ENCODE results near the gene RABEP1. TPM values are rescaled to one million over a fixed set of nuclear protein-coding genes. Genes with fewer than 3 reads are reported as not detected.
"Not testable (repeated sequence)": the region's sequence is repeated elsewhere in the genome, so short reads cannot be mapped to it uniquely, and the experiment has no call there.

RABEP1 gene, protein sequence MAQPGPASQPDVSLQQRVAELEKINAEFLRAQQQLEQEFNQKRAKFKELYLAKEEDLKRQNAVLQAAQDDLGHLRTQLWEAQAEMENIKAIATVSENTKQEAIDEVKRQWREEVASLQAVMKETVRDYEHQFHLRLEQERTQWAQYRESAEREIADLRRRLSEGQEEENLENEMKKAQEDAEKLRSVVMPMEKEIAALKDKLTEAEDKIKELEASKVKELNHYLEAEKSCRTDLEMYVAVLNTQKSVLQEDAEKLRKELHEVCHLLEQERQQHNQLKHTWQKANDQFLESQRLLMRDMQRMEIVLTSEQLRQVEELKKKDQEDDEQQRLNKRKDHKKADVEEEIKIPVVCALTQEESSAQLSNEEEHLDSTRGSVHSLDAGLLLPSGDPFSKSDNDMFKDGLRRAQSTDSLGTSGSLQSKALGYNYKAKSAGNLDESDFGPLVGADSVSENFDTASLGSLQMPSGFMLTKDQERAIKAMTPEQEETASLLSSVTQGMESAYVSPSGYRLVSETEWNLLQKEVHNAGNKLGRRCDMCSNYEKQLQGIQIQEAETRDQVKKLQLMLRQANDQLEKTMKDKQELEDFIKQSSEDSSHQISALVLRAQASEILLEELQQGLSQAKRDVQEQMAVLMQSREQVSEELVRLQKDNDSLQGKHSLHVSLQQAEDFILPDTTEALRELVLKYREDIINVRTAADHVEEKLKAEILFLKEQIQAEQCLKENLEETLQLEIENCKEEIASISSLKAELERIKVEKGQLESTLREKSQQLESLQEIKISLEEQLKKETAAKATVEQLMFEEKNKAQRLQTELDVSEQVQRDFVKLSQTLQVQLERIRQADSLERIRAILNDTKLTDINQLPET
- total RNA-seq (10 to 100 TPM; 51.3 to 69.1 (median 57.6) TPM), polyA plus RNA-seq (10 to 100 TPM; 19.5 to 24.3 TPM)
- long read RNA-seq, donor 1, full-length matches to known transcripts: 77 of 117 reads
- long read RNA-seq, donor 1, partial matches to known transcripts: 30 of 117 reads
- long read RNA-seq, donor 1, other reads (novel, unspliced or antisense): 10 of 117 reads
- long read RNA-seq, donor 2, full-length matches to known transcripts: 86 of 130 reads
- long read RNA-seq, donor 2, partial matches to known transcripts: 24 of 130 reads
- long read RNA-seq, donor 2, other reads (novel, unspliced or antisense): 20 of 130 reads
- long read RNA-seq, donor 3, full-length matches to known transcripts: 28 of 107 reads
- long read RNA-seq, donor 3, partial matches to known transcripts: 70 of 107 reads
- long read RNA-seq, donor 3, other reads (novel, unspliced or antisense): 9 of 107 reads

- intact Hi-C loops (cut with DNase I): loop anchor here in 1 of 10 donors (5.0 kb wide), 1 partner anchor 90 kb away; the partner anchor contains the start of gene ZNF594
- peak; percentile 94 to 98 (median 96) for ATAC-seq
- Histone ChIP-seq H3K27ac (peak within 1 kb of the TSS; percentile 67 to 96 (median 95)), H3K4me3 (peak within 1 kb of the TSS; percentile 40 to 91 (median 78)), H3K9me3 (no peaks in the 10 kb centered on the region), H3K36me3 (no peaks in the 10 kb centered on the region), H3K4me1 (peaks cover 0 to 42% (median 32%) of the 10 kb centered on the region in 9 donors), H3K27me3 (no peaks in the 10 kb centered on the region)
- TF ChIP-seq, protein P1, sequence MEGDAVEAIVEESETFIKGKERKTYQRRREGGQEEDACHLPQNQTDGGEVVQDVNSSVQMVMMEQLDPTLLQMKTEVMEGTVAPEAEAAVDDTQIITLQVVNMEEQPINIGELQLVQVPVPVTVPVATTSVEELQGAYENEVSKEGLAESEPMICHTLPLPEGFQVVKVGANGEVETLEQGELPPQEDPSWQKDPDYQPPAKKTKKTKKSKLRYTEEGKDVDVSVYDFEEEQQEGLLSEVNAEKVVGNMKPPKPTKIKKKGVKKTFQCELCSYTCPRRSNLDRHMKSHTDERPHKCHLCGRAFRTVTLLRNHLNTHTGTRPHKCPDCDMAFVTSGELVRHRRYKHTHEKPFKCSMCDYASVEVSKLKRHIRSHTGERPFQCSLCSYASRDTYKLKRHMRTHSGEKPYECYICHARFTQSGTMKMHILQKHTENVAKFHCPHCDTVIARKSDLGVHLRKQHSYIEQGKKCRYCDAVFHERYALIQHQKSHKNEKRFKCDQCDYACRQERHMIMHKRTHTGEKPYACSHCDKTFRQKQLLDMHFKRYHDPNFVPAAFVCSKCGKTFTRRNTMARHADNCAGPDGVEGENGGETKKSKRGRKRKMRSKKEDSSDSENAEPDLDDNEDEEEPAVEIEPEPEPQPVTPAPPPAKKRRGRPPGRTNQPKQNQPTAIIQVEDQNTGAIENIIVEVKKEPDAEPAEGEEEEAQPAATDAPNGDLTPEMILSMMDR (IDR thresholded peaks at IDR 0.05): peak in 6 of 9 donors; percentile 7 to 33 (median 15)
- 1% methylated on average over 67 to 98 of the region's 98 CpGs for WGBS, 2 donors
- peak; percentile 95 to 96 for DNase-seq
These were observed at the start of gene RABEP1 for GRCh38 chr17:5281814-5282641. Gene RABEP1, plus strand, starts transcription at chr17:5282284. Its CDS starts 203 bp downstream, at chr17:5282487.

DNA sequence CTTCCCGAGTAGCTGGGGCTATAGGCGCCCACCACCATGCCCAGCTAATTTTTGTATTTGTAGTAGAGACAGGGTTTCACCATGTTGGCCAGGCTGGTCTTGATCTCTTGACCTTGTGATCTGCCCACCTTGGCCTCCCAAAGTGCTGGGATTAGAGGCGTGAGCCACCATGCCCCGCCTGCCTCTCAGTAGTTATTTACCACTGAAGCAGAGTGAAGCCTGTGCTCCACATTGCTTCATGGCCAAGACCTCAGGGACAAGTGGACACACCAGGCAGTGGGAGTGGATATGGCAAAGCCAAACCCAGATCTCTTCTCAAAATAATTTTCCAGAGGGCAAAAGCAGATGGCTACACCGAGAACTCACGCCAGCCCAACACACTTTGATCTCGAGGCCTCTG is 48.6 kb upstream of the RABEP1 start:
- peak overlapping the region in 2 of 10 donors; percentile 19 to 82 for H3K27ac ChIP-seq
- H3K27me3 ChIP-seq; H3K9me3 ChIP-seq; intact Hi-C loops (cut with DNase I); DNase-seq; ATAC-seq: not testable (repeated sequence)
- 97 to 98% methylated on average over 7 of the region's 7 CpGs for whole genome bisulfite sequencing, 2 donors
- H3K4me1 ChIP-seq: peaks cover 0 to 37% (median 0%) of the 10 kb centered on the region in 9 donors
- H3K36me3 ChIP-seq: peaks cover 0 to 26% (median 0%) of the 10 kb centered on the region in 9 donors
- peak overlapping the region in 1 of 10 donors; percentile 45 for H3K4me3 ChIP-seq

GRCh38 chr17:5234645-5235576 is 47.2 kb upstream of the RABEP1 start, which contains the start of gene SCIMP:
Gene SCIMP, minus strand, starts transcription at chr17:5234860. Its CDS starts 105 bp downstream, at chr17:5234755.
- Histone ChIP-seq H3K4me3 (peak within 1 kb of the TSS in 3 of 10 donors; percentile 5 to 45 (median 11)), H3K36me3 (peaks cover 0 to 21% (median 0%) of the 10 kb centered on the region in 9 donors), H3K9me3 (no peaks in the 10 kb centered on the region), H3K27me3 (no peaks in the 10 kb centered on the region), H3K27ac (peak within 1 kb of the TSS in 2 of 10 donors; percentile 31 to 82), H3K4me1 (peaks cover 0 to 25% (median 0%) of the 10 kb centered on the region in 9 donors)
- ATAC-seq: peak; percentile 41 to 80 (median 60)
- TF ChIP-seq, protein P1 (IDR thresholded peaks at IDR 0.05): no peak
- peak in 1 of 2 donors; percentile 27 for DNase-seq
- 89 to 92% methylated on average over 19 of the region's 19 CpGs for WGBS, 2 donors
- intact Hi-C loops (cut with DNase I): loop anchor here in 1 of 10 donors (5.0 kb wide), 1 partner anchor 38 kb away; no protein-coding TSS in a partner anchor

All from heart right ventricle (tissue), 16 donors.